Mammary epithelial cell (primary cell): ENCODE results near the gene TIMMDC1.

Source experiments
- CTCF ChIP-seq, 2 donors: IDR thresholded peaks in 1 of 2; conservative IDR thresholded peaks in 1 of 2; 2 replicates each; pipeline ENCODE4 v1.5.1; 2011 to 2012; ENCODE audit warnings: inconsistent platforms in 2 of 2, low read length in 2 of 2, mild to moderate bottlenecking in 2 of 2, control low read depth in 1 of 2, low read depth in 1 of 2; ENCODE audit not compliant: insufficient read depth in 1 of 2; ENCODE audit errors: extremely low read depth in 1 of 2
- EZH2 ChIP-seq: IDR thresholded peaks from 2 replicates; pipeline ENCODE4 v1.6.1; 2012; ENCODE audit warnings: low read length, inconsistent platforms, borderline replicate concordance

DNA sequence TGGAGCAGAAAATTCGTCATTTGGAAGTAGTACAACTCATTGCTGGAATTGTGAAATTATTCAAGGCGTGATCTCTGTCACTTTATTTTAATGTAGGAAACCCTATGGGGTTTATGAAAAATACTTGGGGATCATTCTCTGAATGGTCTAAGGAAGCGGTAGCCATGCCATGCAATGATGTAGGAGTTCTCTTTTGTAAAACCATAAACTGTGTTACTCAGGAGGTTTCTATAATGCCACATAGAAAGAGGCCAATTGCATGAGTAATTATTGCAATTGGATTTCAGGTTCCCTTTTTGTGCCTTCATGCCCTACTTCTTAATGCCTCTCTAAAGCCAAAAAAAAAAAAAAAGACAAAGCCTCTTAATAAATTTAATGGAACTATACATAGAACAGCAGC is 5.5 kb upstream of the TIMMDC1 start:
- TF ChIP-seq CTCF (conservative IDR thresholded peaks at IDR 0.05 in 1 of 2, IDR thresholded peaks at IDR 0.05 in 1 of 2; ENCODE audit: extremely low read depth in 1 of 2, insufficient read depth in 1 of 2, low read depth in 1 of 2, low read length in 2 of 2) (no peak), EZH2 (no peak)
